Trophoblast cell (in vitro differentiated cells and primary cell): Measurements from ENCODE around the gene STK36.

ENCODE experiments used
- DNase-seq, 2 donors: peaks; one replicate each; pipeline ENCODE4 v3.0.0-alpha.2; 2016
- H2AFZ ChIP-seq: 2 replicates; pipeline ENCODE4 v1.6.1; 2013; ENCODE audit warnings: low read length, moderate library complexity, mild to moderate bottlenecking; ENCODE audit not compliant: insufficient read depth, poor library complexity
- H2AK5ac ChIP-seq: 2 replicates; pipeline ENCODE4 v1.6.1; 2013; ENCODE audit warnings: mild to moderate bottlenecking, low read length
- H2BK120ac ChIP-seq: 2 replicates; pipeline ENCODE4 v1.6.1; 2013; ENCODE audit warnings: low read length, mild to moderate bottlenecking, moderate library complexity; ENCODE audit not compliant: insufficient read depth, poor library complexity
- H2BK12ac ChIP-seq: 2 replicates; pipeline ENCODE4 v1.6.1; 2013; ENCODE audit warnings: mild to moderate bottlenecking, low read length, moderate library complexity
- H2BK5ac ChIP-seq: 2 replicates; pipeline ENCODE4 v1.6.1; 2013; ENCODE audit warnings: low read length, low read depth, moderate library complexity, mild to moderate bottlenecking; ENCODE audit not compliant: poor library complexity
- H3K14ac ChIP-seq: 2 replicates; pipeline ENCODE4 v1.6.1; 2013; ENCODE audit warnings: mild to moderate bottlenecking, low read length
- H3K18ac ChIP-seq: 2 replicates; pipeline ENCODE4 v1.6.1; 2013; ENCODE audit warnings: mild to moderate bottlenecking, low read length
- H3K23ac ChIP-seq: 2 replicates; pipeline ENCODE4 v1.6.1; 2013; ENCODE audit warnings: low read length
- H3K27ac ChIP-seq: 2 replicates; pipeline ENCODE4 v1.5.1; 2013; ENCODE audit warnings: low read depth, mild to moderate bottlenecking, inconsistent platforms, low read length, moderate library complexity
- H3K27me3 ChIP-seq: 2 replicates; pipeline ENCODE4 v1.6.1; 2013; ENCODE audit warnings: inconsistent platforms, mild to moderate bottlenecking, low read length, moderate library complexity; ENCODE audit not compliant: insufficient read depth
- H3K36me3 ChIP-seq, 2 experiments: 1 replicate in 1 of 2; 2 replicates in 1 of 2; pipeline ENCODE4 v1.6.1; 2013; ENCODE audit warnings: low read length in 2 of 2, mild to moderate bottlenecking in 2 of 2, moderate library complexity in 1 of 2; ENCODE audit not compliant: insufficient read depth in 2 of 2, control insufficient read depth in 1 of 2
- H3K4ac ChIP-seq: 2 replicates; pipeline ENCODE4 v1.6.1; 2013; ENCODE audit warnings: low read depth, mild to moderate bottlenecking, low read length, moderate library complexity
- H3K4me1 ChIP-seq, 2 experiments: 1 replicate in 1 of 2; 2 replicates in 1 of 2; pipeline ENCODE4 v1.6.1; 2013; ENCODE audit warnings: low read length in 2 of 2, mild to moderate bottlenecking in 2 of 2, moderate library complexity in 1 of 2; ENCODE audit not compliant: insufficient read depth in 2 of 2, control insufficient read depth in 1 of 2
- H3K4me2 ChIP-seq: 2 replicates; pipeline ENCODE4 v1.6.1; 2013; ENCODE audit warnings: inconsistent platforms, mild to moderate bottlenecking, low read length, moderate library complexity
- H3K4me3 ChIP-seq: 2 replicates; pipeline ENCODE4 v1.5.1; 2013; ENCODE audit warnings: mild to moderate bottlenecking, low read depth, low read length, inconsistent platforms
- H3K79me1 ChIP-seq: one replicate; pipeline ENCODE4 v1.6.1; 2013; ENCODE audit warnings: low read length
- H3K79me2 ChIP-seq: 2 replicates; pipeline ENCODE4 v1.6.1; 2013; ENCODE audit warnings: low read length, mild to moderate bottlenecking; ENCODE audit not compliant: control insufficient read depth, insufficient read depth, poor library complexity
- H3K9ac ChIP-seq: 2 replicates; pipeline ENCODE4 v1.6.1; 2013; ENCODE audit warnings: mild to moderate bottlenecking, low read length
- H3K9me3 ChIP-seq: 2 replicates; pipeline ENCODE4 v1.6.1; 2013; ENCODE audit warnings: low read depth, mild to moderate bottlenecking, control low read depth, inconsistent platforms, low read length; ENCODE audit not compliant: insufficient read depth
- H4K12ac ChIP-seq: 2 replicates; pipeline ENCODE4 v1.6.1; 2013; ENCODE audit warnings: low read depth, mild to moderate bottlenecking, low read length, moderate library complexity
- H4K8ac ChIP-seq: 2 replicates; pipeline ENCODE4 v1.6.1; 2013; ENCODE audit warnings: low read depth, mild to moderate bottlenecking, low read length, moderate library complexity
- H4K91ac ChIP-seq: one replicate; pipeline ENCODE4 v1.6.1; 2013; ENCODE audit warnings: low read depth, mild to moderate bottlenecking, low read length, moderate library complexity
- WGBS: extraction: QIAGEN DNeasy Blood & Tissue Kit; methylation state at CpG from one replicate; pipeline ENCODE4 v1.1.7; 2013; ENCODE audit warnings: missing lambda C conversion rate; ENCODE audit not compliant: insufficient read length, insufficient coverage; ENCODE audit errors: extremely low coverage; 5-methylcytosine and 5-hydroxymethylcytosine counted together

The STK36 gene

GRCh38 chr2:218727502-218728165 lies 55.7 kb downstream of the STK36 start:
- DNase-seq, result peak in 1 of 2 donors; percentile 33
- Histone ChIP-seq H3K14ac (no peak overlapping the region), H3K4me2 (no peak overlapping the region), H3K36me3 (peaks cover 2 to 6% of the 10 kb centered on the region in 2 experiments), H3K4me3 (no peak overlapping the region), H3K79me1 (no peaks in the 10 kb centered on the region), H3K79me2 (no peaks in the 10 kb centered on the region), H3K23ac (no peak overlapping the region), H3K9me3 (no peaks in the 10 kb centered on the region), H2BK12ac (no peak overlapping the region), H3K27me3 (no peaks in the 10 kb centered on the region), H3K9ac (no peak overlapping the region), H2BK5ac (no peak overlapping the region), H3K18ac (no peak overlapping the region), H3K4me1 (peaks cover 0 to 5% of the 10 kb centered on the region in 2 experiments), H3K4ac (no peak overlapping the region), H4K91ac (no peak overlapping the region), H4K8ac (no peak overlapping the region), H2AK5ac (no peak overlapping the region), H2AFZ (no peak overlapping the region), H2BK120ac (no peak overlapping the region), H4K12ac (no peak overlapping the region), H3K27ac (no peak overlapping the region)
- WGBS, result no CpG with 5 or more reads among the region's 6 CpGs

GRCh38 chr2:218729640-218730039 lies 57.8 kb downstream of the STK36 start:
- no peak overlapping the region for H4K12ac ChIP-seq
- H3K9me3 ChIP-seq, result peaks cover 2% of the 10 kb centered on the region
- H4K91ac ChIP-seq, result no peak overlapping the region
- no peak overlapping the region for H3K4me2 ChIP-seq
- H3K14ac ChIP-seq, result no peak overlapping the region
- peaks cover 0 to 8% of the 10 kb centered on the region in 2 experiments for H3K4me1 ChIP-seq
- DNase-seq, result peak in 1 of 2 donors; percentile 15
- peaks cover 2 to 6% of the 10 kb centered on the region in 2 experiments for H3K36me3 ChIP-seq
- WGBS, result no CpG with 5 or more reads among the region's 3 CpGs
- no peaks in the 10 kb centered on the region for H3K27me3 ChIP-seq
- no peak overlapping the region for H3K4me3 ChIP-seq
- H2AFZ ChIP-seq, result no peak overlapping the region
- no peaks in the 10 kb centered on the region for H3K79me2 ChIP-seq
- no peak overlapping the region for H2BK5ac ChIP-seq
- H2AK5ac ChIP-seq, result no peak overlapping the region
- H4K8ac ChIP-seq, result no peak overlapping the region
- no peak overlapping the region for H3K23ac ChIP-seq
- H3K4ac ChIP-seq, result no peak overlapping the region
- H3K79me1 ChIP-seq, result no peaks in the 10 kb centered on the region
- no peak overlapping the region for H3K27ac ChIP-seq
- no peak overlapping the region for H2BK12ac ChIP-seq
- no peak overlapping the region for H3K18ac ChIP-seq
- H3K9ac ChIP-seq, result no peak overlapping the region
- no peak overlapping the region for H2BK120ac ChIP-seq

- H3K4me3 ChIP-seq, result no peak overlapping the region
These were observed 60.3 kb downstream of the STK36 start for GRCh38 chr2:218732052-218732760.

GRCh38 chr2:218732761-218733158 lies 60.9 kb downstream of the STK36 start:
- WGBS, result no CpG with 5 or more reads among the region's 2 CpGs

More at GRCh38 chr2:218732052-218732760, 60.3 kb downstream of the STK36 start:
- Histone ChIP-seq H3K27me3 (no peaks in the 10 kb centered on the region), H4K8ac (no peak overlapping the region), H3K79me1 (no peaks in the 10 kb centered on the region), H2AK5ac (no peak overlapping the region), H2BK12ac (no peak overlapping the region), H3K36me3 (peaks cover 3 to 4% of the 10 kb centered on the region in 2 experiments), H4K12ac (no peak overlapping the region), H3K4me2 (no peak overlapping the region), H3K79me2 (no peaks in the 10 kb centered on the region), H3K23ac (no peak overlapping the region), H3K14ac (no peak overlapping the region), H2AFZ (no peak overlapping the region), H3K4ac (no peak overlapping the region), H3K9ac (no peak overlapping the region), H3K18ac (no peak overlapping the region), H3K27ac (no peak overlapping the region), H3K4me1 (peaks cover 0 to 8% of the 10 kb centered on the region in 2 experiments), H3K9me3 (peaks cover 2% of the 10 kb centered on the region), H2BK5ac (no peak overlapping the region), H2BK120ac (no peak overlapping the region), H4K91ac (no peak overlapping the region)
- no CpG with 5 or more reads among the region's 5 CpGs for WGBS
- no peak for DNase-seq

More at GRCh38 chr2:218732761-218733158, 60.9 kb downstream of the STK36 start:
- Histone ChIP-seq H3K36me3 (peaks cover 8% of the 10 kb centered on the region in 2 experiments), H2BK120ac (no peak overlapping the region), H3K4me3 (no peak overlapping the region), H2AK5ac (no peak overlapping the region), H2AFZ (no peak overlapping the region), H3K9me3 (peaks cover 4% of the 10 kb centered on the region), H3K4me2 (no peak overlapping the region), H3K9ac (no peak overlapping the region), H3K18ac (no peak overlapping the region), H3K14ac (no peak overlapping the region), H3K79me1 (no peaks in the 10 kb centered on the region), H2BK5ac (no peak overlapping the region), H4K91ac (no peak overlapping the region), H2BK12ac (no peak overlapping the region), H3K79me2 (no peaks in the 10 kb centered on the region), H3K4ac (no peak overlapping the region), H4K8ac (no peak overlapping the region), H4K12ac (no peak overlapping the region), H3K23ac (no peak overlapping the region), H3K27me3 (no peaks in the 10 kb centered on the region), H3K27ac (no peak overlapping the region), H3K4me1 (peaks cover 0 to 8% of the 10 kb centered on the region in 2 experiments)
- DNase-seq, result peak; percentile 31 to 66
